Astrocyte of the spinal cord (primary cell): ENCODE measurements around the gene IDNK.
A peak's percentile ranks its signal among the peaks of the same experiment; 100 is the strongest.

Experiments used
- DNase-seq: peaks from one replicate; pipeline ENCODE4 v3.0.0; 2011; ENCODE audit warnings: low read depth, low spot score
- H3K4me3 ChIP-seq: 2 replicates; pipeline ENCODE4 v1.5.1; 2011; ENCODE audit warnings: low read depth, mild to moderate bottlenecking, low read length, moderate library complexity
- in situ Hi-C: cut with HindIII; loops from 2 replicates; pipeline ENCODE4 v1.10.0; 2017; ENCODE audit warnings: low sequenced_read_pairs
- TF ChIP-seq, protein P1 (sequence below): IDR thresholded peaks from 2 replicates; pipeline ENCODE4 v1.5.1; 2012; ENCODE audit warnings: low read depth, mild to moderate bottlenecking, low read length, inconsistent platforms

Gene IDNK

DNA sequence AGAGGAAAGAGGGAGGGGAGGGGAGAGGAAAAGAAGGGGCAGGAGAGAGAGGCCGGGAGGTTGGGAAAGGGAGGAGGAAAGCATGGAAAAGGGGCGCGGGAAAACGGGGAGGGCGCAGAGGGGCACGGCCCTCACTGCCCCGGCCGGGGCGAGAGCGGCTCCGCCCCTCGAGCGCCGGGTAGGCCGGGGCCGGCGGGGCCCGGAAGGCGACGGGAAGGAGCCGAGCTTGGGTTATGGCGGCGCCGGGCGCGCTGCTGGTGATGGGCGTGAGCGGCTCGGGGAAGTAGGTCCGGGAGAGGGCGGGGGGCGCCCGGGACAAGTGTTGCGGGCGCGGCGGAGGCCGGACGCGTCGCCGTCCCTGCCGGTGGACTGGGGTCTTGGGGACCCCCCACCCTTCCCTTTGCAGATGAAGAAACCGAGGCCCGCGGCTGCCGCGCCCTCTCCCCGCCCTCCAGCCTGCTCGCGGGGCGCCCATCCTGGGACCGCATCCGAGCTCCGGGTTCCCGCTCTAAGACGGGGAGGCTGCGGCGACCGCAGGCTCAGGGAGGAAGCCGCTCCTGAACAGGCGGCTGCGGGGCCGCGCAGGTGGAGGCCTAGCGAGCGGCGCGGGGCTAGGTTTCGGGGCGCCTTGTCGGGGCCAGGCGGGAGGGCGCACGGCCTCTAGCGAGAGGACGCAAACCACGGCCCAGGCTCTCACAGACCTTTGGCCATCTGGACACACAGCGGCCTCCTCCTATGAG lies at the start of gene IDNK:
IDNK (plus strand) TSS at position 205 of the 740 bp plus-strand sequence; CDS start at position 234, 29 bp downstream.
- H3K4me3 ChIP-seq, result peak within 1 kb of the TSS; percentile 56

GRCh38 chr9:83574482-83574881 lies 48.5 kb upstream of the IDNK start:
- in situ Hi-C loops, result no loop called here
- H3K4me3 ChIP-seq, result no peak overlapping the region
- TF ChIP-seq, protein P1, sequence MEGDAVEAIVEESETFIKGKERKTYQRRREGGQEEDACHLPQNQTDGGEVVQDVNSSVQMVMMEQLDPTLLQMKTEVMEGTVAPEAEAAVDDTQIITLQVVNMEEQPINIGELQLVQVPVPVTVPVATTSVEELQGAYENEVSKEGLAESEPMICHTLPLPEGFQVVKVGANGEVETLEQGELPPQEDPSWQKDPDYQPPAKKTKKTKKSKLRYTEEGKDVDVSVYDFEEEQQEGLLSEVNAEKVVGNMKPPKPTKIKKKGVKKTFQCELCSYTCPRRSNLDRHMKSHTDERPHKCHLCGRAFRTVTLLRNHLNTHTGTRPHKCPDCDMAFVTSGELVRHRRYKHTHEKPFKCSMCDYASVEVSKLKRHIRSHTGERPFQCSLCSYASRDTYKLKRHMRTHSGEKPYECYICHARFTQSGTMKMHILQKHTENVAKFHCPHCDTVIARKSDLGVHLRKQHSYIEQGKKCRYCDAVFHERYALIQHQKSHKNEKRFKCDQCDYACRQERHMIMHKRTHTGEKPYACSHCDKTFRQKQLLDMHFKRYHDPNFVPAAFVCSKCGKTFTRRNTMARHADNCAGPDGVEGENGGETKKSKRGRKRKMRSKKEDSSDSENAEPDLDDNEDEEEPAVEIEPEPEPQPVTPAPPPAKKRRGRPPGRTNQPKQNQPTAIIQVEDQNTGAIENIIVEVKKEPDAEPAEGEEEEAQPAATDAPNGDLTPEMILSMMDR, result no peak
- no peak for DNase-seq

More for the DNA sequence above, at the start of gene IDNK:
- peak; percentile 54 for DNase-seq
- TF ChIP-seq, protein P1, result no peak
- in situ Hi-C loops, result no loop called here

- in situ Hi-C loops, result no loop called here
- peak; percentile 38 for DNase-seq
- H3K4me3 ChIP-seq, result no peak overlapping the region
- TF ChIP-seq, protein P1, result no peak
Observed at GRCh38 chr9:83582029-83582428, 40.9 kb upstream of the IDNK start.

DNA sequence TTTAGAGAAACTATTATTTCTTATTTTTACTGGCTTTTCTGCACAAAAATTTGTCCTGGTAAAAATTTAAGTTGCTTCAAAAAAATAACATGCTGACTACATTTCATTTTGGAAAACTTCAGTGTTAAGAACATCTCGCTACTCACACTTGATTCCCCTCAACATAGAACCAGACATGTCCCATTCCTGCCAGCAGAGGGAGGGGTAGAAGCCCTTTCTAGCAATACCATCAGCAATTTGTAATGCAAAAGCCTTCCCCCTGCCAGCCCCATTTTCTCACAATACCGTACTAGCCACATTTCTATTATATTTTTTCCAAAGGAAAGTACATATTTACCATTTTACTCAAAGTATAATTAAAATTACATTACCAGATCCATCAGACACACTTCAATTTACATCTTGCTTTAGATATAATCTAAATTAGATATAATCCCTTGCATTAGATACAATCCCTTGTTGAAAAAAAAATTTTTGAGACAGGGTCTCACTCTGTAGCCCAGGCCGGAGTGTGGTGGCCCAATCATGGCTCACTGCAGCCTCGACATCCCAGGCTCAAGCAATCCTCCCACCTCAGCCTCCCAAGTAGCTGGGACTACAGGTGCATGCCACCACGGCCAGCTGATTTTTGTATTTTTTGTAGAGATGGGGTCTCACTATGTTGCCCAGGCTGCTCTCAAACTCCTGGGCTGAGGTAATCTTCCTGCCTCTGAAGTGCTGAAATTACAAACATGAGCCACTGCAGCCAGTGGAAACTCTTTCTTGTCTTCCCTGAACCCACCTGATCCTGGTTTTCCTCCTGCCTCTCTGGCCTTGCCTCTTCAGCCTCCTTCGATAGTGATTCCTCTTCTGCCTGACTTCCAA lies 39.6 kb upstream of the IDNK start:
- peak; percentile 58 for DNase-seq
- no peak overlapping the region for H3K4me3 ChIP-seq
- TF ChIP-seq, protein P1, result peak; percentile 78
- in situ Hi-C loops, result no loop called here

- in situ Hi-C loops, result no loop called here
- DNase-seq, result no peak
- no peak overlapping the region for H3K4me3 ChIP-seq
- TF ChIP-seq, protein P1, result no peak
Observed at GRCh38 chr9:83584995-83585394, 37.9 kb upstream of the IDNK start.

- DNase-seq, result no peak
- TF ChIP-seq, protein P1, result no peak
- H3K4me3 ChIP-seq, result no peak overlapping the region
- in situ Hi-C loops, result no loop called here
Observed at GRCh38 chr9:83588256-83588655, 34.7 kb upstream of the IDNK start.
